GM21576 (cell line): ENCODE measurements around the gene ZHX3.
"Not testable (repeated sequence)": the region's sequence is repeated elsewhere in the genome, so short reads cannot be mapped to it uniquely, and the experiment has no call there.

ENCODE experiments used
- ATAC-seq: cut with Tn5 transposase; IDR thresholded peaks from one replicate; pipeline ENCODE4 v1.9.1; 2021; ENCODE audit warnings: mild to moderate bottlenecking, moderate library complexity; ENCODE audit not compliant: unreplicated experiment

ZHX3 gene

DNA sequence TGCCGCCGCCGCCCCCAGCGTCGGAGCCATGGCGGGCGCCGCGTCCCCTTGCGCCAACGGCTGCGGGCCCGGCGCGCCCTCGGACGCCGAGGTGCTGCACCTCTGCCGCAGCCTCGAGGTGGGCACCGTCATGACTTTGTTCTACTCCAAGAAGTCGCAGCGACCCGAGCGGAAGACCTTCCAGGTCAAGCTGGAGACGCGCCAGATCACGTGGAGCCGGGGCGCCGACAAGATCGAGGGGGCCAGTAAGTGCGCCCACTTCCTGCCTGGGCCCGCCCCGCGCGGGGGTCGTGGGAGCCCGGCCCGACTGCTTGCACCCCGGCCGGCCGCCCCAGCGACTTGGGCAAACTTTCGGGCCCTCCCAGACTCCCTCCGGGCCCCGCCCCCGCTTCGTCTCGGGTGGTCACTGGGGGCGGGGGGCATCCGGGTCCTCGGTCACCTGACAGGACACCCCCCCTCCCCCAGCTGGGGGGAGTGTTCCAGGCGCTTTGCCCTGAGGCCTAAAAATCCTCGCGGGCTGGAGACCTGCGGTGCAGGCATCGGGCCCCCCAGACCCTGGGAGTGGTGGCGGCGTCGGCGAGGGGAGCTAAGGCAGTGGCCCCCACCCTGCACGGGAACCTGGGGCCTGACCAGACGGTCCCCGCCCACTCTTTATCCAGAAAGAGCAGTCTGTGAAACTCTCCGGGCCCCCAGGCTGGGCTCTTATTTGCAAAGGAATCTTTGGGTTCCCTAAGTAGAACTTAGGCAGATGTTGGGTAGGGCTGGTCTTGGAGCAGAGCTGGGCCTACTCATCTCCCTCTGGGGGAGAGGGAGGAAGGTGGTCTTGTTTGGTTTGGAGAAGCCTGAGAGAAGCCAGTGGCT, 179.7 kb downstream of the ZHX3 start:
- ATAC-seq, result peak; percentile 2

DNA sequence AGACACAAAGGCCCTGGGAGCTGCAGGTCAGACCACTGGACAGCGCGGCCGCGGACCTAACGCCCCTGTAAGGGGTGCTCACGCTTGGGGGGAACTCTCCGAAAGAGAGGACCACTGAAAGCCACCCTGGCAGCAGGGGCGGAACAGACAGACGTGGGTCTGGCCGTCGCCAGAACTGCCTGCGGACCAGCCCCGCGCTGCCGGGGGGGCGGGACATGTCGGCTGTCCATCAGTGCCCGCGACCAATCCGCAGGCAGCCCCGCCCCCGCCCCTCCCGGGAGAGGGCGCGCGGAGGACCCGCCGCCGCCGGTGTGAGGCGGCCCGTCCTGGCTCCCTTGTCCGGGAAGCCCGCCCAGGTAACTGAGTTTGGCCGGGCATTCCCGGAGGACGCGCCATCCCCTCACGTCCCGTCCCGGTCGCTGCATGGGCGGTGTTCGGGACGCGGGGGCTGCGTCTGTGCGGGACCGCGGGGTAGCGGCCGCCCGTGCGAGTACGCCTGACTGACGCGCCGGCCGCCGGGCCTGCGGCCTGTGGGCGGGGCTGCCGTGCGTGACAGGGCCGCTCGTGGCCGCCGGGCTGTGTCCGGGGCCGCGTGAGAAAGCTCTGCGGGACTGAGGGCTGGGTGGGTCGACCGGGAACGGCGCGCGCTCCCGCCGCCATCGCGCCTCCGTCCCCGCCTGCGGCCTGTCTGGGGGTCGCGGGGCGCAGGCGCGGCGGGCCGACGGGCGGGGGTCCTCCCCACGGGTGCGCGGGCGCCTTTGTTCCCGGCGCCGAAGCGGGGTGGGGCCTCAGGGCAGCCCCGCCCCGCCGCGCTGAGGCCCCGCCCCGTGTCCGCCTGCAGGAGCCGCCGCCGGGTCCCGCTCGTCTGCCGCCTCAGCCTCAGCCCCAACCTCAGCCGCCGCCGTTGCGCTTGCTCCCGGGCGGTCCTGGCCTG, 180.6 kb downstream of the ZHX3 start, which contains the start of gene PLCG1:
Gene PLCG1 (plus strand): TSS at position 864 of the 934 bp plus-strand sequence. CDS start 99 bp downstream, outside the sequence.
- ATAC-seq, result peak; percentile 47

- no peak for ATAC-seq
Observed at GRCh38 chr20:41135888-41136679, 181.4 kb downstream of the ZHX3 start.

DNA sequence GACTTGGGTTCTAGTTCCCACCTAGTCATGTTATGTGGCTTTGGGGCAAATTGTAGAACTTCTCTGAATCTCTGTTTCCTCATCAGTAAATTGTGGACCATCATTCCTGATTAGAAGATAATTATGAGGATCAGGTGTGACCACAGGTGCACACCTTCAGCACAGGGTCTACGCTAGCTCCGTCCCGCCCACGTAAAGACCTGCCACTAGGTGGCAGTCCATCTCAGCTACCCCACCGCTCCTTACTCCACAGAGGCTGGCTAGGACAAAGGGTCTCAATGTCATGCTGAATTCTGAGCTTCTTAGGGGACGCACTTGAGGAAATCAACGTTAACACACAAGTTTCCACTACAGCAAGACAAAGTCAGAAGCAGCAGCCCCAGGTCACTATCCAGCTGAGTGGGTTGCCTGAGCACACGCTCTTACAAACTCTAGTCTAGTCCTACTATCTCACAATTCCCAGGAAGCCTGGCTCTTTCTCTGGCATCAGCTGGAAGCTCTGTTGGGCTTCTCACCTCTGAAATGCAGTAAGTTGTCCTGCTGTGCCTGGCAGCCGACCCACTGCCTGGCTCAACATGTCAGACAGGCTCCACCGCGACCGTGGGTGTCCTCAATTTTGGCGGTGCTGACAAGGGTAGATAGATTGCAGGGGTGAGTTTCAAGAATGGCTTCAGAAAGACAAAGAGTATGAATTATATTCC, 182.2 kb downstream of the ZHX3 start:
- no peak for ATAC-seq

- no peak for ATAC-seq
Observed at GRCh38 chr20:41134362-41135186, 183.0 kb downstream of the ZHX3 start.

DNA sequence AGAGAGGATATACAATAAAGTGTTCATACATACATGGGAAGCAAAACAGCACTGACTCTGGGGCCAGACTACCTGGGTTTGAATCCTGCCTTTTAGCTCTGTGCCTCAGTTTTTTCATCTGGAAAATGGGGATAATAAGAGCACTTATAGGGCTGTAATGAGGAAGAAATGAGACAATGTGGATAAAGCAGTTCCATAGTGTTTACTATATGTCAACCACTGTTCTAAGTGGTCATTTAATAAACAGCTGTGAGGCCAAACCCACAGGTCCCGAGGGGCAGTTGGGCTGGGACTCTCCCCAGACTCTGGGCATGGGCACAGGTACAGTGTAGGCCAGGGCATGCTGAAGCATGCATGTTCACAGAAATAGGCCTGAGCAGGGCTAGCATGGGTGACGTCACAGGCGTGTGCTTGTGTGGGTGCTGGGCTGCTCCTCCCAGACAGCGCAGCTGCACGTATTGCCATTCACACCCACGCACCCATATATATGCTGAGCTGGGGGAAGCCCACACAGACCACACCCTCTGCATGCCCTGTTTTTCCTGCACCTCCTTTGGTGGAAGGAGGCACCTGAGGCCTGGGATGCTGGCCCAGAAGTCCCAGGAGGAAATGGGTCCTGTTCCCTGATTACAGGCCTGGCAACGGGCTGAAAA, 183.7 kb downstream of the ZHX3 start:
- peak; percentile 51 for ATAC-seq

GRCh38 chr20:41132388-41132775, 185.1 kb downstream of the ZHX3 start:
- ATAC-seq, result not testable (repeated sequence)

DNA sequence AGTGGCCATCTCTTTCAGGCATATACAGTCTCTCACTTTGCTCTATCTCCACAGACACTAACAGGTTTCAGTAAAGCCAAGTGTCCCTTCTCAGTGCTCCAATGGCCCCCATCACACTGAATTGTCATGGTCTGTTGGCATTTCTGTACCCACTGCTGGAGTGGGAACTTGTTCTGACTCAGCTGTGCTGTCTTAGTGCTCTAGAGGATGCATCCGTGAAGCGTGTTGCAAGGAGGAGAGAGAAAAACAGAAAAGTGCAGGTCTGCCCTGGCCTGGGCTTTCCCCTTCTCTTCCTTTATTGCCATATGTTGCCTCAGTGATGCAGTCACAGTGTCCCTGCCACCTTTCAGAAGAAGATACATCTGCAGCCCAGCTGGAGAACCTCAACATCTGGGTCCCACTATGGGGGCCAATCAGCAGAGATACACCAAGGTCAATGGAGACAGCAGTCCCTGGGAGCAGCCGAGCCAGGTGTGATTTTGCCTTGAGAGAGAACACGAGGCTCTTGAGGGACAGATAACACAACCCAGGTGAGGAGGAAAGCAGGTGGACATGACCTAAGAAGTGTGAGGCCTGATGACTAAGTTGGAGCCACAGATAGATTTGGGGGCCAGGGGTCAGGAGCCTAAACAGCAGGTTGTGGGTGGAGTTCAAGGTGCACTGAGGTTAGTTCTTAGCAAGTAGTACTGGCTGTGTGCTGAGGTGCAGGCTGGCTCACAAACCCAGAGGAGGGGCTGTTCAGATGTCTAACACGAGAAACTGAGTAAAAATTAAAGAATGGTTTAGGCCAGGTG, 185.7 kb downstream of the ZHX3 start:
- peak; percentile 39 for ATAC-seq
